NB4 (cell line): ENCODE measurements around the gene KLHL1.

Experiments
- DNase-seq: peaks from one replicate; pipeline ENCODE4 v3.0.0; 2010; ENCODE audit warnings: low read depth
- H3K4me3 ChIP-seq: one replicate; pipeline ENCODE4 v1.5.1; 2011; ENCODE audit warnings: mild to moderate bottlenecking, low read depth, low read length, moderate library complexity
- MYC ChIP-seq: IDR thresholded peaks from 2 replicates; pipeline ENCODE4 v1.6.1; 2011; ENCODE audit warnings: low read depth, low read length
- POLR2A ChIP-seq: IDR thresholded peaks from 2 replicates; pipeline ENCODE4 v1.6.1; 2011; ENCODE audit warnings: mild to moderate bottlenecking; ENCODE audit not compliant: insufficient read length; ENCODE audit errors: extremely low read depth
- TF ChIP-seq, protein P1 (sequence below): IDR thresholded peaks from one replicate; pipeline ENCODE4 v1.5.1; 2012; ENCODE audit warnings: low read depth, low read length
- TF ChIP-seq, protein P2 (sequence below): IDR thresholded peaks from 2 replicates; pipeline ENCODE4 v1.6.1; 2011; ENCODE audit warnings: low read depth, low read length

Gene KLHL1

DNA sequence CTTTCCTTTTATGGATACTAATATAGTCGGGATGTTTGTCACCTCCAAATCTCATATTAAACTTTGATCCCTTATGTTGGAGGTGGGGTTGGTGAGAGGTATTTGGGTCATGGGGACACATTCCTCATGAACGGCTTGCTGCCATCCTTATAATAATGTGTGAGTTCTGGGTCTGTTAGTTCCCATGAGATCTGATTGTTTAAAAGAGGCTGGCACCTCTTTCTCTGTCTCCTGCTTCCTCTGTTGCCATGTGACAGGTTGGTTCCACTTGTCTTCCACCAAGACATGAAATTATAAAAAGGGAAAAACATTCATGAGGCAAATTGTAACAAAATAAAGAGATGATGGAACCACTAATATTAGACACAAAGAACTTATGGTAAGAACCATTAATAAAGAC lies 108.4 kb downstream of the KLHL1 start:
- no peak for DNase-seq
- H3K4me3 ChIP-seq, result no peak overlapping the region
- TF ChIP-seq, protein P1, sequence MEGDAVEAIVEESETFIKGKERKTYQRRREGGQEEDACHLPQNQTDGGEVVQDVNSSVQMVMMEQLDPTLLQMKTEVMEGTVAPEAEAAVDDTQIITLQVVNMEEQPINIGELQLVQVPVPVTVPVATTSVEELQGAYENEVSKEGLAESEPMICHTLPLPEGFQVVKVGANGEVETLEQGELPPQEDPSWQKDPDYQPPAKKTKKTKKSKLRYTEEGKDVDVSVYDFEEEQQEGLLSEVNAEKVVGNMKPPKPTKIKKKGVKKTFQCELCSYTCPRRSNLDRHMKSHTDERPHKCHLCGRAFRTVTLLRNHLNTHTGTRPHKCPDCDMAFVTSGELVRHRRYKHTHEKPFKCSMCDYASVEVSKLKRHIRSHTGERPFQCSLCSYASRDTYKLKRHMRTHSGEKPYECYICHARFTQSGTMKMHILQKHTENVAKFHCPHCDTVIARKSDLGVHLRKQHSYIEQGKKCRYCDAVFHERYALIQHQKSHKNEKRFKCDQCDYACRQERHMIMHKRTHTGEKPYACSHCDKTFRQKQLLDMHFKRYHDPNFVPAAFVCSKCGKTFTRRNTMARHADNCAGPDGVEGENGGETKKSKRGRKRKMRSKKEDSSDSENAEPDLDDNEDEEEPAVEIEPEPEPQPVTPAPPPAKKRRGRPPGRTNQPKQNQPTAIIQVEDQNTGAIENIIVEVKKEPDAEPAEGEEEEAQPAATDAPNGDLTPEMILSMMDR, result no peak
- TF ChIP-seq, protein P2, sequence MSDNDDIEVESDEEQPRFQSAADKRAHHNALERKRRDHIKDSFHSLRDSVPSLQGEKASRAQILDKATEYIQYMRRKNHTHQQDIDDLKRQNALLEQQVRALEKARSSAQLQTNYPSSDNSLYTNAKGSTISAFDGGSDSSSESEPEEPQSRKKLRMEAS, result no peak
- TF ChIP-seq MYC, result no peak
- TF ChIP-seq POLR2A, result no peak

DNA sequence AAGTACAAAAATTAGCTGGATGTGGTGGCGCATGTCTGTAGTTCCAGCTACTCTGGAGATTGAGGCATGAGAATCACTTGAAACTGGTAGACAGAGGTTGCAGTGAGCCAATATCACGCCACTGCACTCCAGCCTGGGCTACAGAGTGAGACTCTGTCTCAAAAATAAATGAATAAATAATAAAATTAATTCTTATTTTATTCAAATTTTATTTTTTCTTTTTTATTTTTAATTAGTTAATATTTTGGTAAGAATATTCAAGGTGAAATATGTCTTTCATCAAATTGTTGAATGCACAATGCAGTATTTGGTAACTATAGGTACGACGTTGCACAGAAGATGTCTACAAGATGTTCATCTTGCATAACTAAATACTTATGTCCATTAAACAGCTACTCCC lies 111.2 kb downstream of the KLHL1 start:
- DNase-seq, result no peak
- TF ChIP-seq, protein P2, result no peak
- TF ChIP-seq POLR2A, result no peak
- TF ChIP-seq, protein P1, result no peak
- TF ChIP-seq MYC, result no peak
- no peak overlapping the region for H3K4me3 ChIP-seq

DNA sequence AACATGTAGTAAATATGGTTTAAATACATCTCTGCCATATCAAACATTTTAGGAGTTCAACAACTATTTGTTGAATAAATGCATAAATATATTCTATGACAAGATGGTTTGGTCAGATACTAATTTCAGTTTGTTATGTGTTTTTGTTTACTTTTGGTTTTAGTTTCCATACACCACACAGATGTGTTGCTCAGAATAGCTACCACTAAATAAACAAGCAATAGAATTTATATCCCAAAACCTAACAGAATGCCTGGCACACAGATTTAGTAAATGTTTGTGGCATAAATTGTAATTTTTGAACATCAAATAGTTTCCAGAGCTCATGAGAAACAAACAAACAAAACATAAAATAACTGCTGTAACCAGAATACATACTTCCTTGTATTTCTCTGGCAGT lies 127.5 kb downstream of the KLHL1 start:
- no peak overlapping the region for H3K4me3 ChIP-seq
- no peak for DNase-seq
- TF ChIP-seq, protein P2, result no peak
- TF ChIP-seq MYC (no peak), POLR2A (no peak)
- TF ChIP-seq, protein P1, result no peak

DNA sequence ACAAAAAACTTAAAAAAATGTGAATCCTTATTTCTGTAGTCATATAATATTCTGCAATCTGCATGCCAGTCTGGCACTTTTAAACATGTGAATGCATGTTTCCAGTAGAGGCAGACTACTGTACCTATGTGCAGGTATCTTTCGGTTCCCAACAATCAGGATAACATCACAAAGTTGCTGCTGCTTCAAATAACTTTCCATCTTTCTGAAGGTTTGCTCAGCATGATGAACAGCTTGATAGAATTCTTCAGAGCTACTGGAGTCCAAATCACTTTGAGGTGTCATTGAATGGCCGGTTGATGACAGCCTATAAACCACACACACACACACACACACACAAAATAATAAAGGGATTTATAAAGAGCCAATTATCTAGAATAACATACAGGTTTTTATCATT lies 132.8 kb downstream of the KLHL1 start:
- no peak for DNase-seq
- no peak overlapping the region for H3K4me3 ChIP-seq
- TF ChIP-seq MYC (no peak), POLR2A (no peak)
- TF ChIP-seq, protein P1, result no peak
- TF ChIP-seq, protein P2, result no peak

DNA sequence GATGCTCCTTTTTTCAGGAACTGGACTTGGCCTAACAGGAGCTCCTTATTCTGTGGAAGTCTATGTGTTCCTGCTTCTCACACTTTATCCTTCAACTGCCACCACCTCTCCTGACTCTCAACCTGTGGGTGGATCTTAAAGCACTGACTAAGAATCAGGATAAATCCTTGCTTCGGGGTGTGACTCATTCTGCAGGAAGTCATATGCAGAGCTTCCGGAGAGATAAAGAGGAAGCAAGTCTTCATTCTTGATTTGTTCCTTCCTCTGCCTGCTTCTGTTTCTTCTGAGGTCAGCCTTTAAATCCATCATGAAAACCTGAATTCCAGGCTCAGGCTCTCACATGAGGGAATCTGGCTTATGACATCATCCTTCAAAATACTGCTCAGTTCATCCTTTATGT lies 137.7 kb downstream of the KLHL1 start:
- TF ChIP-seq, protein P2, result no peak
- TF ChIP-seq, protein P1, result no peak
- TF ChIP-seq MYC (no peak), POLR2A (no peak)
- no peak overlapping the region for H3K4me3 ChIP-seq
- DNase-seq, result peak; percentile 28

DNA sequence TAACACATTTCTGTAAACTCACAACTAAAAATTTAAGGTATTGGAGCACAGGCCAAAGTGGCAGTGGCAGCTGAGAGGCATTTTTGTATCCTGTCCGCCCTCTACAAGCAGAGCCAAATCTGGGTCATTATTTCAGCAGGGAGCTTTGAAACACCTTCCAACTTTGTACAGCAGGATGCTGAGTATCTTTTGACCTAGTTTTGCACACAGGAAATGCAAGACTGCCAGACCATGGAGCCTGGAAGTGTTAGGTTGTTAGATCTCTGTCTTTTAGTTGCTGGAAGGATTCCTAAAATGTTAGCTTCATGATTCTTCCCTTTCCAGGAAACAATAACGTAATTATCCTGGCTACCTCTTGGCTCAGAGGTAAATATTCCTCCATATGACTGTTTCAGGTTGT lies 149.2 kb downstream of the KLHL1 start:
- DNase-seq, result no peak
- TF ChIP-seq, protein P1, result no peak
- no peak for TF ChIP-seq MYC
- TF ChIP-seq, protein P2, result no peak
- TF ChIP-seq POLR2A, result no peak
- H3K4me3 ChIP-seq, result no peak overlapping the region
